Right atrium auricular region (tissue), 2 donors: ENCODE data around the gene BSCL2. TPM values are rescaled to one million over a fixed set of nuclear protein-coding genes. Genes with fewer than 3 reads are reported as not detected.

ENCODE experiments used
- DNase-seq: peaks from one replicate; pipeline ENCODE4 v3.0.0-alpha.2; 2019; ENCODE audit warnings: low spot score
- H3K27ac ChIP-seq, 2 donors: fragments of 200-600 bp; sonication (generic); 1 replicate in 1 of 2; 2 replicates in 1 of 2; pipeline ENCODE4 v1.5.1; 2016 to 2019
- H3K27me3 ChIP-seq, 2 donors: fragments of 200-600 bp; sonication (generic); one replicate each; pipeline versions ENCODE4 v1.5.1 to v1.6.0; 2017 to 2019
- H3K36me3 ChIP-seq: fragments of 200-600 bp; sonication (generic); one replicate; pipeline ENCODE4 v1.5.1; 2016
- H3K4me1 ChIP-seq, 2 donors: fragments of 200-600 bp; sonication (generic); one replicate each; pipeline versions ENCODE4 v1.5.1 to v1.6.0; 2017 to 2019
- H3K4me3 ChIP-seq, 2 donors: fragments of 200-600 bp; sonication (generic); 1 replicate in 1 of 2; 2 replicates in 1 of 2; pipeline ENCODE4 v1.5.1; 2017 to 2019; ENCODE audit warnings: mild to moderate bottlenecking in 1 of 2, moderate library complexity in 1 of 2
- H3K9me3 ChIP-seq, 2 donors: fragments of 200-600 bp; sonication (generic); one replicate each; pipeline ENCODE4 v1.5.1; 2019
- CTCF ChIP-seq, 2 donors: fragments of 200-600 bp; sonication (generic); IDR thresholded peaks; one replicate each; pipeline ENCODE4 v1.5.1; 2019; ENCODE audit warnings: antibody characterized with exemption in 2 of 2
- total RNA-seq, 2 donors: library from RNA; depleted of rRNA; stranded (reverse); fragments of >200 nt; gene quantifications; one replicate each; pipeline ENCODE4 v1.1.0, GENCODE V29; 2016

Gene BSCL2
- total RNA-seq, 2 donors from 2014 or later: 18.6 to 23.0 TPM

GRCh38 chr11:62728171-62728988 lies 21.2 kb upstream of the BSCL2 start, which contains the start of gene TTC9C:
Gene TTC9C (plus strand): TSS chr11:62728486. CDS start chr11:62728849, 363 bp downstream.
- Histone ChIP-seq H3K36me3 (peaks cover 18% of the 10 kb centered on the region), H3K4me1 (peaks cover 0 to 54% of the 10 kb centered on the region in 2 donors), H3K27ac (peak within 1 kb of the TSS; percentile 94 to 98), H3K4me3 (peak within 1 kb of the TSS; percentile 76 to 82), H3K27me3 (no peaks in the 10 kb centered on the region), H3K9me3 (no peaks in the 10 kb centered on the region)
- DNase-seq: peak; percentile 93
- no peak for TF ChIP-seq CTCF (IDR thresholded peaks at IDR 0.05)

DNA sequence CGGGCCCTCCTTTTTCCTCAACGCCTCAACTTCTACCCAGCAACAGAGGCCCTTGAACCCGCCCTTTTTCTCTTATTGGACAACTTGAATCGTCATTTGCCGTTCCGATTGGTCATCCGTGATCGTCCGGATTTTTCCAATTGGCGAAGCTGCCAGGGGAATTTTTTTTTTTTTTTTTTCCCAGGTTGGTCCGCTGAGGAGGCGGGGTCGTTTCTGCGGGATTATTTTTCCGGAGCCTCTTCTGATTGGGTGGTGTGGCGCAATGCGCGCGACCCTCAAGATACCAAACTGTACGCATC lies 20.6 kb upstream of the BSCL2 start:
- Histone ChIP-seq H3K27me3 (no peaks in the 10 kb centered on the region), H3K9me3 (no peaks in the 10 kb centered on the region), H3K4me1 (peaks cover 0 to 54% of the 10 kb centered on the region in 2 donors), H3K27ac (peak overlapping the region; percentile 94 to 98), H3K36me3 (peaks cover 18% of the 10 kb centered on the region), H3K4me3 (peak overlapping the region; percentile 76 to 82)
- TF ChIP-seq CTCF (IDR thresholded peaks at IDR 0.05): no peak
- DNase-seq: peak; percentile 90

- peaks cover 21% of the 10 kb centered on the region for H3K36me3 ChIP-seq
- H3K9me3 ChIP-seq: no peaks in the 10 kb centered on the region
- H3K4me1 ChIP-seq: peaks cover 0 to 54% of the 10 kb centered on the region in 2 donors
- H3K27me3 ChIP-seq: no peaks in the 10 kb centered on the region
- peak within 1 kb of the TSS; percentile 76 to 82 for H3K4me3 ChIP-seq
- TF ChIP-seq CTCF (IDR thresholded peaks at IDR 0.05): no peak
- peak; percentile 98 for DNase-seq
- peak within 1 kb of the TSS; percentile 94 to 98 for H3K27ac ChIP-seq
These were observed 20.1 kb upstream of the BSCL2 start, which contains the start of gene HNRNPUL2 for GRCh38 chr11:62727165-62727871. Gene HNRNPUL2 (minus strand): TSS chr11:62727457. CDS start chr11:62727156, 301 bp downstream.

GRCh38 chr11:62726915-62727164 lies 19.6 kb upstream of the BSCL2 start:
- no peak for TF ChIP-seq CTCF (IDR thresholded peaks at IDR 0.05)
- Histone ChIP-seq H3K27ac (peak overlapping the region; percentile 94 to 98), H3K27me3 (no peaks in the 10 kb centered on the region), H3K9me3 (no peaks in the 10 kb centered on the region), H3K36me3 (peaks cover 25% of the 10 kb centered on the region), H3K4me3 (peak overlapping the region; percentile 76 to 82), H3K4me1 (peaks cover 0 to 54% of the 10 kb centered on the region in 2 donors)
- no peak for DNase-seq

DNA sequence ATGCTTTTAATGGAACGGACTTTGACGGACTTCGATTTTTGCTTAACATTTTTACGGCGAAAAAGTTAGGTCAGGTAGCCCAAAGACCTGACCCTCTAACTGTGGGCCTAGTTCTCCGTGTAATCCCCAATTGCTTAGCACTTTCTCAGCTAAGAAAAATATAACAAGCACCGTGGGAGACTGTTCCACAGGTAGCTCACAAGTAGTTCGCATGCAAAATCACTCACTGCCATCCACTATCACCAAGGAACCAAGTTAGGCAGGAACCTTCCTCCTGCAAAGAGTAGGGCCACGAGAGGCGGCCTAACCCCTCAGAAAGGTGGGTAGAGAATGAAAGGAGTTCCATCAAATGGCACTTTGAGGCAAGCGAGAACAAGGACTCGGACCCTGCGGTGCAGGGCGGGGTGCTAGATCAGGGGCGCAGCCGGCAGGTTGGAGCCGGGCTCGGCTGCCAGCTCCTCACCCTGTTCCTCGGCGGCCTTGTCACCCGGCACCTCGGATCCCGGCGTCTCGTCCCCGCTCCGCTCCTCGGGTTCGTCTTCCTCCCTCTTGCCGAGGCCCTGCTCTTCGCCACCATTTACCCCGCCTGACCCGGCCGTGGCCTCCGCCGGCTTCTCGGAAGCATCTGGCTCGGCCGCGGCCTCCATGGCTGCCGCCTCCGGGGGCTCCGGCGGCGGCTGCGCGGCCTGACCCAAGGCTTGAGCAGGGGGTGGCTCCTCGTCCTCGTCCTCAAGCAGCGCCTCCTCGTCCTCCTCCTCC lies 19.1 kb upstream of the BSCL2 start:
- no peaks in the 10 kb centered on the region for H3K9me3 ChIP-seq

More for the DNA sequence above, 19.1 kb upstream of the BSCL2 start:
- DNase-seq: no peak
- H3K36me3 ChIP-seq: peaks cover 30% of the 10 kb centered on the region
- peaks cover 0 to 51% of the 10 kb centered on the region in 2 donors for H3K4me1 ChIP-seq
- peak overlapping the region; percentile 94 to 98 for H3K27ac ChIP-seq
- peak overlapping the region; percentile 76 to 82 for H3K4me3 ChIP-seq
- no peaks in the 10 kb centered on the region for H3K27me3 ChIP-seq
- no peak for TF ChIP-seq CTCF (IDR thresholded peaks at IDR 0.05)
